GM13976 (cell line): Measurements from ENCODE around the gene SLC35G6.

Experiments used
- DNase-seq: peaks from one replicate; pipeline ENCODE4 v3.0.0; 2012; ENCODE audit warnings: low spot score
- in situ Hi-C: fragments of 300-500 bp; cut with MboI; formaldehyde crosslinking; loops from one replicate; pipeline ENCODE4 v1.12.0; 2022; ENCODE audit warnings: low sequenced_read_pairs, mixed read lengths, inconsistent platforms; ENCODE audit not compliant: unreplicated experiment
- TF ChIP-seq, protein P1 (sequence below): IDR thresholded peaks from 2 replicates; pipeline ENCODE4 v1.5.1; 2012; ENCODE audit warnings: borderline replicate concordance, mild to moderate bottlenecking; ENCODE audit not compliant: insufficient read depth; ENCODE audit errors: extremely low read depth, missing control alignments, control extremely low read depth

The SLC35G6 gene

GRCh38 chr17:7475764-7476422 is 5.4 kb upstream of the SLC35G6 start:
- TF ChIP-seq, protein P1, sequence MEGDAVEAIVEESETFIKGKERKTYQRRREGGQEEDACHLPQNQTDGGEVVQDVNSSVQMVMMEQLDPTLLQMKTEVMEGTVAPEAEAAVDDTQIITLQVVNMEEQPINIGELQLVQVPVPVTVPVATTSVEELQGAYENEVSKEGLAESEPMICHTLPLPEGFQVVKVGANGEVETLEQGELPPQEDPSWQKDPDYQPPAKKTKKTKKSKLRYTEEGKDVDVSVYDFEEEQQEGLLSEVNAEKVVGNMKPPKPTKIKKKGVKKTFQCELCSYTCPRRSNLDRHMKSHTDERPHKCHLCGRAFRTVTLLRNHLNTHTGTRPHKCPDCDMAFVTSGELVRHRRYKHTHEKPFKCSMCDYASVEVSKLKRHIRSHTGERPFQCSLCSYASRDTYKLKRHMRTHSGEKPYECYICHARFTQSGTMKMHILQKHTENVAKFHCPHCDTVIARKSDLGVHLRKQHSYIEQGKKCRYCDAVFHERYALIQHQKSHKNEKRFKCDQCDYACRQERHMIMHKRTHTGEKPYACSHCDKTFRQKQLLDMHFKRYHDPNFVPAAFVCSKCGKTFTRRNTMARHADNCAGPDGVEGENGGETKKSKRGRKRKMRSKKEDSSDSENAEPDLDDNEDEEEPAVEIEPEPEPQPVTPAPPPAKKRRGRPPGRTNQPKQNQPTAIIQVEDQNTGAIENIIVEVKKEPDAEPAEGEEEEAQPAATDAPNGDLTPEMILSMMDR, result no peak
- no peak for DNase-seq
- in situ Hi-C loops, result no loop called here

- TF ChIP-seq, protein P1, result no peak
- in situ Hi-C loops, result no loop called here
- DNase-seq, result no peak
Measured at GRCh38 chr17:7476494-7476893, 4.8 kb upstream of the SLC35G6 start.

- in situ Hi-C loops, result no loop called here
- no peak for DNase-seq
- TF ChIP-seq, protein P1, result no peak
Measured at GRCh38 chr17:7476951-7477350, 4.3 kb upstream of the SLC35G6 start.

GRCh38 chr17:7477392-7478275 is 3.6 kb upstream of the SLC35G6 start:
- DNase-seq, result no peak
- in situ Hi-C loops, result no loop called here
- TF ChIP-seq, protein P1, result no peak

DNA sequence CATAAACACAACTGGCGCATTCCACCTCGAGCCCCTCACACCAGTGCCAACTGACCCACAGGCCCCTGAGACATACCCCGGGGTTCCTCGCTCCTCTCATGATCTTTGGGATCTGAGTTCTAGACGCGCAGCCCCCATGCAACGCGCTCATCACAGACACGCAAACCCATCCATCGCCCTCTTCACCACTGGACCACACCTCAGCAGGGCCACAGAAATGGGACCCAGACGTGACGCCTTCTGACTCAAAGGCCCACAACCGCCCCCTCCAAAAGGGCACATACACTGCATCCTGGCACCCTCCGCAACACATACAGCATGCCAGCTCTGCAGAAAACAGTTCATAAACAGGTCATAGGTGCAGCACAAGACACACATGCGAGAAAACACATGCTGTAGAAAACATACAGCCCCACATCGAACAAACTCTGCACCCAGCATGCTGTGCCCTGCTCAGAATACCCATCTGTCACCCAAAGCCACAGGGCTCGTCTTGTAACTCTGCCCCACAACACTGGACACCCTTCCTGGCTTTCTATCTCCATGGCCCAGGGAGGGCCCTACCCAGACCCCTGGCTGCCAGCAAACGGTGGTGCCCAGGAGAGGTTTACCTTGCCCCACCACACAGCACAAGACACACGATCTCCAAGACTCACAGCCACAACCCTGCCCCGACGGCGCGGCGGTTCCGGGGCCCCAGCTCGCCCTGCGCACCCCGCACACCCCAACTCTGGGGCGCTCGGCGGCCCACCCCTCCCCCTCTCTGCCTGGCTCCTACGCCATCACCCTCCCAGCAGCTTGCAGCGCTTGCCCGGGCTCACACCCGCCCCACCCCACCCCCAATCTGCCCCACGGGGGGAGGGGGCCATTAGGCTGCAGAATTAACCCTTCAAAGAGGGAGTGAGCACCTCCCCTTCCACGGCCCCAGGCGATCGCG is 2.7 kb upstream of the SLC35G6 start:
- in situ Hi-C loops, result no loop called here
- peak; percentile 79 for DNase-seq
- TF ChIP-seq, protein P1, result no peak
